C4-2B (cell line): Measurements from ENCODE around the gene DENND11.
A peak's percentile ranks its signal among the peaks of the same experiment; 100 is the strongest.

Experiments
- H3K27ac ChIP-seq: fragments of 450-650 bp; 2 replicates; pipeline ENCODE4 v1.5.1; 2017
- CTCF ChIP-seq: fragments of 450-650 bp; conservative IDR thresholded peaks from 2 replicates; pipeline ENCODE4 v1.5.1; 2017; ENCODE audit warnings: mild to moderate bottlenecking
- ZFX ChIP-seq: fragments of 450-650 bp; IDR thresholded peaks from 2 replicates; pipeline ENCODE4 v1.6.1; 2017

Gene DENND11

GRCh38 chr7:141699860-141700259 is 2.1 kb downstream of the DENND11 start:
- no peak overlapping the region for H3K27ac ChIP-seq
- TF ChIP-seq ZFX = no peak
- no peak for TF ChIP-seq CTCF

GRCh38 chr7:141698247-141699015 is 3.5 kb downstream of the DENND11 start:
- TF ChIP-seq CTCF (no peak), ZFX (no peak)
- H3K27ac ChIP-seq = no peak overlapping the region

GRCh38 chr7:141697211-141697871 is 4.6 kb downstream of the DENND11 start:
- TF ChIP-seq CTCF = no peak
- no peak for TF ChIP-seq ZFX
- no peak overlapping the region; the same call in 1 of the 2 replicates for H3K27ac ChIP-seq

- peak overlapping the region; percentile 60 for H3K27ac ChIP-seq
- TF ChIP-seq CTCF = no peak
- TF ChIP-seq ZFX = no peak
These were observed 5.6 kb downstream of the DENND11 start for GRCh38 chr7:141696348-141696747.

- peak overlapping the region; percentile 60 for H3K27ac ChIP-seq
- no peak for TF ChIP-seq ZFX
- TF ChIP-seq CTCF = no peak
These were observed 6.1 kb downstream of the DENND11 start for GRCh38 chr7:141695803-141696289.

- TF ChIP-seq CTCF = no peak
- no peak for TF ChIP-seq ZFX
- H3K27ac ChIP-seq = no peak overlapping the region
These were observed 8.9 kb downstream of the DENND11 start for GRCh38 chr7:141693082-141693481.

- no peak overlapping the region for H3K27ac ChIP-seq
- TF ChIP-seq ZFX (no peak), CTCF (no peak)
These were observed 10.0 kb downstream of the DENND11 start for GRCh38 chr7:141691961-141692360.
